HG03571 (cell line): ENCODE data around the gene IL12RB2.

Source experiments
- ATAC-seq: cut with Tn5 transposase; IDR thresholded peaks from one replicate; pipeline ENCODE4 v1.9.1; 2021; ENCODE audit not compliant: unreplicated experiment

Gene IL12RB2

GRCh38 chr1:67307251-67308060 lies at the start of gene IL12RB2:
IL12RB2 (plus strand) TSS chr1:67307873; CDS start chr1:67320369, 12,496 bp downstream.
- no peak for ATAC-seq

- ATAC-seq = no peak
Observed at GRCh38 chr1:67261680-67262079, 46.0 kb upstream of the IL12RB2 start.

GRCh38 chr1:67262735-67263134 lies 44.9 kb upstream of the IL12RB2 start:
- ATAC-seq = no peak

- no peak for ATAC-seq
Observed at GRCh38 chr1:67264152-67264551, 43.5 kb upstream of the IL12RB2 start.

DNA sequence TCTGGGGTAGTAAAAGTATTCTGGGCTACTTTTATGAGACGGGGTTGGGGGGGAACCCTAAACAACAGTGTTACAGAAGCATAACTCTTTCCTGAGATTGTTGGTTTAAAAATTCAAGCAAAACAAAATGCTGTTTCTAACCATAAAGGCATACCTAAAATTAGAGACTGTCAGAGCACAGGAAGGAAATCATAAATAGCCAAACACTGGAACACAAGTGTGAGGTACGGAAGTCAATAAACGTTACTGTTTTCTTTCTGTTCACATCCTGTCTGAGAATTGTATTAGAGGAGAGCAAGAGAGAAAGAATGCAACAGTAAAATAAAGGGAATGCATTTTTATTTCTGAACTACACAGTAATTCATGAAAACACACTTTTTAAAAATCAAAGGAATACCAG lies 42.8 kb upstream of the IL12RB2 start:
- ATAC-seq = peak; percentile 69

- ATAC-seq = no peak
Observed at GRCh38 chr1:67269061-67269460, 38.6 kb upstream of the IL12RB2 start.

- no peak for ATAC-seq
Observed at GRCh38 chr1:67270541-67270940, 37.1 kb upstream of the IL12RB2 start.

- no peak for ATAC-seq
Observed at GRCh38 chr1:67273591-67273990, 34.1 kb upstream of the IL12RB2 start.

- no peak for ATAC-seq
Observed at GRCh38 chr1:67274623-67275325, 32.9 kb upstream of the IL12RB2 start.

GRCh38 chr1:67280696-67281095 lies 27.0 kb upstream of the IL12RB2 start:
- no peak for ATAC-seq

- no peak for ATAC-seq
Observed at GRCh38 chr1:67281244-67281643, 26.4 kb upstream of the IL12RB2 start.

DNA sequence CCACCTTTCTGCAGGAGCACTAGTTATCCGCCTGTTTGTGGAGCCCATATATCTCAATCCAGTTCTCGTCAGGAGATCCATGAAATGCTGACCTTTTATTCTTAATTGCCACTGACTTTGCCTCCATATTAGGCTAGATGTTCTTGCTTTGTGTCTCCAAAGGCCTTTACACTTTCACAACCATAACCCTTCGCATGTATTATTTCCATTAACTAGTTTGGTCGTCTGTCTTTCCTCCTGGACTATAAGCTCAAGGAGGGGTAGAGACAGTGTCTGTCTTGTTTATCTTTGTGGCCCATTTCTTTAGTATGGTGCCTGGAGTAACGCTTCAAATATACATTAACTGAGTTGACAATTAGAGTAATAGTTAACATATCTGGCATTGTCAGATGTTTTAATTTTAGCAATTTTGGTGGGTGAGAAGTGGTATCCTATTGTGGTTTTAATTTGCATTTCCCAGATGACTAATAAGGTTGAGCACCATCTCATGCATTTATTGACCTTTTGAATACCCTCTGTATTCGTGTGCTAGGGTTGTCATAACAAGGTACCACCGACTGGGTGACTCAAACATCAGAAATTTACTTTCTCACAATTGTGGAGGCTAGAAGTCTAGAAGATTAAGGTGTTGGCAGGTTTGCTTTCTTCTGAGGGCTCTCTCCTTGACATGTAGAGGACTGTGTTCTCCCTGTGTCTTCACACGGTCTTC lies 21.7 kb upstream of the IL12RB2 start:
- ATAC-seq = peak; percentile 90

DNA sequence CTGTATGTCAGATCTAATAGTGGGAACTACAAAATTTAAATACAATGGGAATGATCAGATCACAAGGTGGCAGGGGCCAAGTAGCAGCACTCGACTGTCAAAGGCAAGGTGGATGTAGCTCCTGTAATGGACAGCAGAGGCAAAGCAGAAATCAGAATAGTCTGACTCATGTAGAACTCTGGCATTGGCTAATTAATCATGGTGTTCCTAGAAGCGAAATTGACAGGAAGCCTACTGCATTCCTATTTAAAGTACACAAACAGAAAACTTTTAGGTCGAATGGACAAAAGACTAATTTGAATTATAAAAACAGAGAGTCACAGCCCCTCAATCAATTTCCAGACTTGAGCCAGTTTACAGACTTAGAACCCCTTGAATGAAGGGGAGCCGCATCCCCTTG lies 17.4 kb upstream of the IL12RB2 start:
- ATAC-seq = no peak

GRCh38 chr1:67294836-67295617 lies 12.6 kb upstream of the IL12RB2 start:
- no peak for ATAC-seq

DNA sequence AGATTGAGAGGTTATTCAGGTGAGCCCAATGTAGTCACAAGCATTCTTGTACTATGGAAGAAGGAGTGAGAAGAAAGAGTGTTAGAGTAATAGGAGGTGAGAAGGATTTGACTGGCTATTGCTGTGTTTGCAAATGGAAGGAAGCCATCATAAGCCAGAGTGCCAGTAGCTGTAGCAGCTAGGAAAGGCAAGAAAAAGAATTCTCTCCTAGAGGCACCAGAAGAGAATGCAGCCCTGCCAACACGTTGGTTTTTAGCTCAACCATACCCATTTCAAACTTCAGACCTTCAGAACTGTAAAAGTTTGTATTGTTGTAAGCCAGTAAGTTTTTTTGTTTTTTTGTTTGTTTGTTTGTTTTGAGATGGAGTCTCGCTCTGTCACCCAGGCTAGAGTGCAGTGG lies 8.9 kb upstream of the IL12RB2 start:
- no peak for ATAC-seq

DNA sequence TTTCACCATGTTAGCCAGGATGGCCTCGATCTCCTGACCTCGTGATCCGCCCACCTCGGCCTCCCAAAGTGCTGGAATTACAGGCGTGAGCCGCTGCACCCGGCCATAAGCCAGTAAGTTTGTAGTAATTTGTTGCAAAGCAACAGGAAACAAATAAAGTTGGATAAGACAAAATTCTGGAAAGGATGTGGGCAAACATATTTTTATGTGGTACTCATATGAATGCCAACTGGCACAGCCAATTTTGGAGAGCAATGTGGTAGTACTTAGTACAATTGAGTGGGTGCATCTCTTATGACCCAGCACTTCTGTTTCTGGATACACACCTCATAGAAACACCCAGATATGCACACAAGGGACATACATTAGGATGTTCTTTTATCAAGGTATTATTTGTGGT lies 8.4 kb upstream of the IL12RB2 start:
- ATAC-seq = no peak

GRCh38 chr1:67300561-67300960 lies 7.1 kb upstream of the IL12RB2 start:
- ATAC-seq = no peak

GRCh38 chr1:67304023-67304422 lies 3.6 kb upstream of the IL12RB2 start:
- ATAC-seq = no peak

DNA sequence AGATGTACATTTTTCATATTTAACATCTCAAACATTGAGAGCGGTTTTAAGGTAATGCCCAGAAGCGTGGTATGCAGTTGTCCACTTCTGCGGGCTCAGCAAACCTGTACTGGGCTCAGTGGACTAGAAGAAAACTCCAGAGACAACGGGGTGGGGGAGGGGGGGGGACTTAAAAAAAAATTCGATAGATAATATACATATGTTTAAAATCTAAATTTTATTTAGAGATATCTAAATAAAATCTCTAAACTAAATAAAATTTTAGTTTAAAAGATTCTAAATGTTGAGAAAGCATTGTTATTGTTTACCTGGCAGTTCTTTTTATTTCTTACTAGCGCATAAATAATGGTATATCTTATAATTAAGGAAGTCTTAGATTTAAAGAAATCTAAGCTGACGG lies 1.1 kb upstream of the IL12RB2 start:
- no peak for ATAC-seq

DNA sequence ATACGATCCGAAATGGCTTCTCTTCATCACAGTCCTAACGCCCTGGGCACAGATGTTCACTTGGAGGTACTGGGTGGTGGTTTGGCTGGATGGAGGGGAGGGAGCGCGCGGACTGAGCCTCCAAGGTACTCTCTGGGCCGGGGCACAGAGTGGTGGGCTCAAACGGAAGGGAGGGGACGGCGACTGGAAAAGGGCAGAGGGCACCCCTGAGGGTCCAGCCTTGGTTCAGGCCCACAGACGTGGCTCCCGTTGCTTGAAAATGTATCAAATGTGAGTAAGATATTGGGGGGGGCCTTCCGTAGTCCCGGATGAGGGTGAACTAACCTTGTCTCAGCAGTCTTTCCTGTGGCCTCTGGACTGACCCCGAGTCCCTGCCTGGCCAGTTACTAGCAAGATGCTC lies 463 bp downstream of the IL12RB2 start:
- ATAC-seq = no peak

DNA sequence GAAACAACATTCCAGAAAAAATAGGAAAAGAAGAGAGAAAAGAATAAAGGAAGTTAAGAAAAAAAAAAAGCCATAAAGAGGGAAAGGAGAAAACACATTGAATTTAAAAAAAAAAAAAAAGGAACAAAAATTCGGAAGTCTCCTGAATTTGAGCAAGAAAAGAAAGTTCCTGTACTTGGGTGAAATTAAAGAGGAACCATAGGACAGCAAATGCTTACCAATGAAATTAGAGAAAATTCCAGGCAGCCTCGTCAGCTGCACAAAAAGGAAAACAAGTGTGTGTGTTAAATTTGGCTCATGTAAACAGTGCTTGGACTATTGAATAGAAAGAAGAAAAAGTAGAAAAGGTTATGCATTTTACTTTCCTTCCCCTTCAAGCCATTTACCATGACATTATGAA lies 4.9 kb downstream of the IL12RB2 start:
- no peak for ATAC-seq
